ENCODE data around the gene ALDH8A1.

GRCh38 chr6:134880487-134881190, 69.3 kb downstream of the ALDH8A1 start:
- no peak for TF ChIP-seq YBX1 (IDR thresholded peaks at IDR 0.05)
- no peak for TF ChIP-seq BHLHE40 (IDR thresholded peaks at IDR 0.05; ENCODE audit: borderline replicate concordance in 1 of 2, low read depth in 2 of 2, low read length in 1 of 2)
- TF ChIP-seq POLR2A (IDR thresholded peaks at IDR 0.05; ENCODE audit: low read depth, low read length): no peak
- TF ChIP-seq MAX (IDR thresholded peaks at IDR 0.05; ENCODE audit: low read depth, low read length): no peak
- TF ChIP-seq RB1 (IDR thresholded peaks at IDR 0.05; ENCODE audit: borderline replicate concordance): no peak
- no peak for TF ChIP-seq EZH2 (IDR thresholded peaks at IDR 0.05; ENCODE audit: borderline replicate concordance, control insufficient read depth, low read depth, low read length)
- no peak for TF ChIP-seq NFYB (IDR thresholded peaks at IDR 0.05; ENCODE audit: insufficient read depth, low read depth, low read length)
